Right lobe of liver (tissue), 4 donors: Measurements from ENCODE around the gene VCY1B.
"Not testable (repeated sequence)": the region's sequence is repeated elsewhere in the genome, so short reads cannot be mapped to it uniquely, and the experiment has no call there.

ENCODE experiments used
- CTCF ChIP-seq, 4 donors: fragments of 200-600 bp in 3 of 4; fragments of 450-650 bp in 1 of 4; IDR thresholded peaks; one replicate each; pipeline versions ENCODE4 v1.5.1 to v1.8.0; 2016 to 2022; ENCODE audit warnings: antibody characterized with exemption in 4 of 4, mild to moderate bottlenecking in 2 of 4
- POLR2A ChIP-seq: fragments of 450-650 bp; IDR thresholded peaks from one replicate; pipeline ENCODE4 v1.6.1; 2017; ENCODE audit warnings: antibody characterized with exemption, mild to moderate bottlenecking
- donor health status: DM: no; HTN: no; CAD: no.
- donor health status: DM: no; HTN: no; CAD: no.
- donor health status: DM: no; HTN: yes; CAD: no.

- not testable (repeated sequence) for TF ChIP-seq CTCF (IDR thresholded peaks at IDR 0.05); POLR2A
These were observed 44.1 kb upstream of the VCY1B start for GRCh38 chrY:14011916-14012315.
